ENCODE measurements around the gene ATPAF1.

Gene ATPAF1

GRCh38 chr1:46582972-46583371 lies 85.2 kb downstream of the ATPAF1 start:
- DNase-seq: no peak
